Lower lobe of right lung (tissue), 2 donors: ENCODE measurements around the gene RADIL. TPM values are rescaled to one million over a fixed set of nuclear protein-coding genes. Genes with fewer than 3 reads are reported as not detected.

Experiments
- ATAC-seq, 2 donors: fragments of 200-7000 bp; cut with Tn5 transposase; one replicate each; pipeline ENCODE4 v1.9.1; 2020 to 2022; ENCODE audit warnings: mild to moderate bottlenecking in 2 of 2, moderate library complexity in 2 of 2
- DNase-seq: peaks from one replicate; pipeline ENCODE4 v3.0.0-alpha.2; 2020
- H3K27ac ChIP-seq: fragments of 200-600 bp; one replicate; pipeline ENCODE4 v1.8.0; 2022
- H3K27me3 ChIP-seq: fragments of 200-600 bp; one replicate; pipeline ENCODE4 v1.8.0; 2022; ENCODE audit warnings: low read depth
- H3K36me3 ChIP-seq: fragments of 200-600 bp; one replicate; pipeline ENCODE4 v1.8.0; 2022; ENCODE audit warnings: mild to moderate bottlenecking
- H3K4me1 ChIP-seq: fragments of 200-600 bp; one replicate; pipeline ENCODE4 v1.8.0; 2022
- H3K4me3 ChIP-seq: fragments of 200-600 bp; one replicate; pipeline ENCODE4 v1.8.0; 2022; ENCODE audit warnings: mild to moderate bottlenecking
- H3K9me3 ChIP-seq: fragments of 200-600 bp; one replicate; pipeline ENCODE4 v1.8.0; 2022
- intact Hi-C: fragments of 100-400 bp; cut with DNase I; formaldehyde crosslinking; loops from one replicate; pipeline ENCODE4 v1.11.0; 2022
- total RNA-seq: library from RNA; stranded (reverse); fragmentation: NEBNext Ultra II Directional; extraction: Animal tissue kit (Norgen Biotek cat#: 25700); gene quantifications from one replicate; pipeline ENCODE4 v1.2.1, GENCODE V29; 2021
- TF ChIP-seq, protein P1 (sequence below): fragments of 200-600 bp; IDR thresholded peaks from one replicate; pipeline ENCODE4 v1.8.0; 2022; ENCODE audit warnings: antibody characterized with exemption, mild to moderate bottlenecking
- donor health status: DM: no; HTN: yes; CAD: no; lungs with severe emphysema.

Gene RADIL
- total RNA-seq, 1 donor from 2014 or later, result 9.7 TPM

DNA sequence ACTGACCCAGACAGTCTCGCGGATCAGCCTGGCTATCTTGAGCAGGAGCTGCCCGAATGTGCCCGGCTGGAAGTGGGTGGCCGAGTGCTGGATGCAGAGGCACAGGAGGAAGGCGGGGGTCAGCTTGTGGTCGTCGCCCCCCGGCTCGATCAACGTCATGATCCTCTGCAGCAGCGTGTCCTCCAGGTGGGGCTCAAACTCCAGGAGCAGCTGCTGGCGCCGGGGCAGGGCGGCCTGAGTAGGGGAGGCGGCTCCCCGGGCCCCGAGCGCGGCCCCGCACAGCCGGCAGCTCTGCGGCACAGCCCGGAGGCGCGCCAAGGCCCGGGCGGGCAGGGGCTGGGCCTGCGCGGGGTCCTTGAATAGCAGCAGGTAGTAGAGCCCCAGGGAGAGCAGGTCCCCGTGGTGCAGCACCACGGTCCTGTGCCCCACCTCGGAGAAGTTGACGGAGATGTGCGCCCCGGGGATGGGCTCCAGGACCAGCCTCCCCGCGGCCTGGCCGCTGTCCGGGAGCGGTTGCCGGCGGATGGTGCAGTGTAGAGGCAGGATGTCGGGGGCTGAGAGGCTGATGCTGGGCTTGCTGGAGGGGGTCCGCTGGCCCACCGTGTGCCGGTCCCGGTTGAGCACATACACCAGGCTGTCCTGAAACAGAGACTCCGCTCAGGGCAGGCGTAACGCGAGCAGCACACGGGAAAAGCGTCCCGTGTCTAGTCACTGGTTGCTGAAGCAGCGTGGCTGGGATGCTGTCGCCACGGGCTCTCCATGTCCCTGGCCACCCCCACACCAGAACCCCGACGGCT is 48.7 kb downstream of the RADIL start:
- H3K27me3 ChIP-seq, result no peaks in the 10 kb centered on the region
- no peak for ATAC-seq
- no peaks in the 10 kb centered on the region for H3K9me3 ChIP-seq
- H3K4me1 ChIP-seq, result no peaks in the 10 kb centered on the region
- TF ChIP-seq, protein P1, sequence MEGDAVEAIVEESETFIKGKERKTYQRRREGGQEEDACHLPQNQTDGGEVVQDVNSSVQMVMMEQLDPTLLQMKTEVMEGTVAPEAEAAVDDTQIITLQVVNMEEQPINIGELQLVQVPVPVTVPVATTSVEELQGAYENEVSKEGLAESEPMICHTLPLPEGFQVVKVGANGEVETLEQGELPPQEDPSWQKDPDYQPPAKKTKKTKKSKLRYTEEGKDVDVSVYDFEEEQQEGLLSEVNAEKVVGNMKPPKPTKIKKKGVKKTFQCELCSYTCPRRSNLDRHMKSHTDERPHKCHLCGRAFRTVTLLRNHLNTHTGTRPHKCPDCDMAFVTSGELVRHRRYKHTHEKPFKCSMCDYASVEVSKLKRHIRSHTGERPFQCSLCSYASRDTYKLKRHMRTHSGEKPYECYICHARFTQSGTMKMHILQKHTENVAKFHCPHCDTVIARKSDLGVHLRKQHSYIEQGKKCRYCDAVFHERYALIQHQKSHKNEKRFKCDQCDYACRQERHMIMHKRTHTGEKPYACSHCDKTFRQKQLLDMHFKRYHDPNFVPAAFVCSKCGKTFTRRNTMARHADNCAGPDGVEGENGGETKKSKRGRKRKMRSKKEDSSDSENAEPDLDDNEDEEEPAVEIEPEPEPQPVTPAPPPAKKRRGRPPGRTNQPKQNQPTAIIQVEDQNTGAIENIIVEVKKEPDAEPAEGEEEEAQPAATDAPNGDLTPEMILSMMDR, result no peak
- no peak overlapping the region for H3K27ac ChIP-seq
- intact Hi-C loops, result no loop called here
- DNase-seq, result peak; percentile 46
- no peak overlapping the region for H3K4me3 ChIP-seq
- peaks cover 6% of the 10 kb centered on the region for H3K36me3 ChIP-seq

GRCh38 chr7:4833691-4834600 is 49.6 kb downstream of the RADIL start:
- H3K36me3 ChIP-seq, result peaks cover 6% of the 10 kb centered on the region
- TF ChIP-seq, protein P1, result no peak
- ATAC-seq (no peak), DNase-seq (peak; percentile 44)
- intact Hi-C loops, result no loop called here
- no peak overlapping the region for H3K27ac ChIP-seq
- H3K4me3 ChIP-seq, result no peak overlapping the region
- H3K27me3 ChIP-seq, result no peaks in the 10 kb centered on the region
- H3K4me1 ChIP-seq, result no peaks in the 10 kb centered on the region
- H3K9me3 ChIP-seq, result no peaks in the 10 kb centered on the region

- Histone ChIP-seq H3K36me3 (peaks cover 6% of the 10 kb centered on the region), H3K27me3 (no peaks in the 10 kb centered on the region), H3K4me1 (no peaks in the 10 kb centered on the region), H3K4me3 (no peak overlapping the region), H3K27ac (no peak overlapping the region), H3K9me3 (no peaks in the 10 kb centered on the region)
- ATAC-seq (no peak), DNase-seq (no peak)
- TF ChIP-seq, protein P1, result no peak
- intact Hi-C loops, result no loop called here
Measured at GRCh38 chr7:4833176-4833575, 50.3 kb downstream of the RADIL start.

GRCh38 chr7:4832711-4833110 is 50.8 kb downstream of the RADIL start:
- H3K4me1 ChIP-seq, result no peaks in the 10 kb centered on the region
- intact Hi-C loops, result no loop called here

More at GRCh38 chr7:4832711-4833110, 50.8 kb downstream of the RADIL start:
- Histone ChIP-seq H3K27me3 (no peaks in the 10 kb centered on the region), H3K9me3 (no peaks in the 10 kb centered on the region), H3K36me3 (peaks cover 6% of the 10 kb centered on the region), H3K4me3 (no peak overlapping the region), H3K27ac (no peak overlapping the region)
- ATAC-seq (no peak), DNase-seq (no peak)
- TF ChIP-seq, protein P1, result no peak
